Transverse colon (tissue), 4 donors: Measurements from ENCODE around the gene CELSR1. TPM values are rescaled to one million over a fixed set of nuclear protein-coding genes. Genes with fewer than 3 reads are reported as not detected.

Experiments
- DNase-seq: peaks from one replicate; pipeline ENCODE4 v3.0.0-alpha.2; 2019
- H3K27ac ChIP-seq, 4 donors: fragments of 200-600 bp; sonication (generic); 2 replicates each; pipeline ENCODE4 v1.5.1; 2016 to 2018; ENCODE audit warnings: inconsistent platforms in 4 of 4
- H3K27me3 ChIP-seq: fragments of 200-600 bp; sonication (generic); 2 replicates; pipeline ENCODE4 v1.5.1; 2017; ENCODE audit warnings: inconsistent platforms
- H3K36me3 ChIP-seq, 4 donors: fragments of 200-600 bp; sonication (generic); 2 replicates each; pipeline ENCODE4 v1.5.1; 2017 to 2019; ENCODE audit warnings: inconsistent platforms in 4 of 4
- H3K4me1 ChIP-seq, 4 donors: fragments of 200-600 bp; sonication (generic); 2 replicates each; pipeline ENCODE4 v1.5.1; 2017 to 2020; ENCODE audit warnings: inconsistent platforms in 4 of 4
- H3K4me3 ChIP-seq, 4 donors: fragments of 200-600 bp; sonication (generic); 1 replicate in 1 of 4; 2 replicates in 3 of 4; pipeline versions ENCODE4 v1.5.1 to v1.6.1; 2017 to 2019; ENCODE audit warnings: inconsistent platforms in 4 of 4
- H3K9me3 ChIP-seq, 2 donors: fragments of 200-600 bp; sonication (generic); 2 replicates each; pipeline ENCODE4 v1.5.1; 2017 to 2019; ENCODE audit warnings: inconsistent platforms in 2 of 2
- CTCF ChIP-seq, 5 experiments: fragments of 200-600 bp in 3 of 5; fragments of 450-650 bp in 2 of 5; sonication (generic) in 3 of 5; IDR thresholded peaks; 1 replicate in 2 of 5; 2 replicates in 3 of 5; pipeline ENCODE4 v1.5.1; 2016 to 2017; ENCODE audit warnings: antibody characterized with exemption in 5 of 5, inconsistent platforms in 3 of 5, mild to moderate bottlenecking in 2 of 5, moderate library complexity in 1 of 5
- EP300 ChIP-seq: sonication (generic); formaldehyde crosslinking; IDR thresholded peaks from one replicate; pipeline ENCODE4 v1.6.1; 2017; ENCODE audit warnings: antibody characterized with exemption, low read depth
- POLR2A ChIP-seq: fragments of 450-650 bp; IDR thresholded peaks from one replicate; pipeline ENCODE4 v1.6.1; 2016; ENCODE audit warnings: antibody characterized with exemption, mild to moderate bottlenecking, moderate library complexity
- POLR2AphosphoS5 ChIP-seq, 3 donors: sonication (generic); formaldehyde crosslinking; IDR thresholded peaks; one replicate each; pipeline ENCODE4 v1.6.1; 2016; ENCODE audit warnings: antibody characterized with exemption in 3 of 3
- WGBS, 2 donors: methylation state at CpG; one replicate each; pipeline ENCODE4 v1.1.5; 2018; ENCODE audit warnings: low coverage in 1 of 2; 5-methylcytosine and 5-hydroxymethylcytosine counted together
- in situ Hi-C, 4 donors: fragments of 200-750 bp; cut with MboI; loops; one replicate each; pipeline versions ENCODE4 v1.15.0 to v1.15.1; 2017; ENCODE audit warnings: low sequenced_read_pairs in 3 of 4, low pct_ligation_motif_present in 1 of 4, low pct_unique_long_range_greater_than_20kb in 1 of 4
- intact Hi-C: fragments of 100-400 bp; cut with DNase I; formaldehyde crosslinking; loops from one replicate; pipeline ENCODE4 v1.15.1; 2023; ENCODE audit warnings: low total_unique reads
- total RNA-seq, 4 donors: library from RNA; depleted of rRNA; stranded (reverse); fragments of >200 nt; gene quantifications; one replicate each; pipeline ENCODE4 v1.1.0, GENCODE V29; 2016

The CELSR1 gene
- total RNA-seq, 4 donors from 2014 or later, result 0.96 to 2.5 (median 1.4) TPM

GRCh38 chr22:46509416-46510089 is 27.9 kb downstream of the CELSR1 start:
- no peak for TF ChIP-seq POLR2A
- no peak for TF ChIP-seq CTCF (IDR thresholded peaks at IDR 0.05)
- no peak for TF ChIP-seq EP300
- TF ChIP-seq POLR2AphosphoS5 (IDR thresholded peaks at IDR 0.05), result no peak
- H3K27me3 ChIP-seq, result no peaks in the 10 kb centered on the region
- intact Hi-C loops, result no loop called here
- no peak for DNase-seq
- H3K4me3 ChIP-seq, result no peak overlapping the region
- no peak overlapping the region for H3K27ac ChIP-seq
- no peaks in the 10 kb centered on the region for H3K4me1 ChIP-seq
- no peaks in the 10 kb centered on the region for H3K9me3 ChIP-seq
- no peaks in the 10 kb centered on the region for H3K36me3 ChIP-seq
- WGBS, 2 donors, result 94% methylated on average over 16 of the region's 16 CpGs; no CpG with 5 or more reads in 1 of the 2 donors
- in situ Hi-C loops, result no loop called here

- Histone ChIP-seq H3K4me1 (no peaks in the 10 kb centered on the region), H3K9me3 (no peaks in the 10 kb centered on the region), H3K27ac (no peak overlapping the region), H3K27me3 (no peaks in the 10 kb centered on the region), H3K36me3 (no peaks in the 10 kb centered on the region), H3K4me3 (no peak overlapping the region)
- 68% methylated on average over 20 of the region's 20 CpGs; no CpG with 5 or more reads in 1 of the 2 donors for WGBS, 2 donors
- no peak for TF ChIP-seq CTCF (IDR thresholded peaks at IDR 0.05)
- no peak for TF ChIP-seq POLR2A
- no peak for TF ChIP-seq EP300
- no peak for TF ChIP-seq POLR2AphosphoS5 (IDR thresholded peaks at IDR 0.05)
- intact Hi-C loops (no loop called here), in situ Hi-C loops (no loop called here)
- no peak for DNase-seq
Measured at GRCh38 chr22:46508491-46508999, 28.9 kb downstream of the CELSR1 start.

GRCh38 chr22:46507451-46508425 is 29.7 kb downstream of the CELSR1 start:
- intact Hi-C loops, result no loop called here
- H3K4me3 ChIP-seq, result no peak overlapping the region
- H3K9me3 ChIP-seq, result no peaks in the 10 kb centered on the region
- no peak for DNase-seq
- H3K36me3 ChIP-seq, result no peaks in the 10 kb centered on the region
- no peak for TF ChIP-seq CTCF (IDR thresholded peaks at IDR 0.05)
- TF ChIP-seq EP300, result no peak
- TF ChIP-seq POLR2AphosphoS5 (IDR thresholded peaks at IDR 0.05), result no peak
- TF ChIP-seq POLR2A, result no peak
- H3K4me1 ChIP-seq, result no peaks in the 10 kb centered on the region
- no peaks in the 10 kb centered on the region for H3K27me3 ChIP-seq
- WGBS, 2 donors, result 70% methylated on average over 33 of the region's 34 CpGs; no CpG with 5 or more reads in 1 of the 2 donors
- in situ Hi-C loops, result no loop called here
- no peak overlapping the region for H3K27ac ChIP-seq

- DNase-seq, result no peak
- in situ Hi-C loops, result no loop called here
Measured at GRCh38 chr22:46504584-46504983, 32.8 kb downstream of the CELSR1 start.

More at GRCh38 chr22:46504584-46504983, 32.8 kb downstream of the CELSR1 start:
- TF ChIP-seq EP300 (no peak), POLR2AphosphoS5 (IDR thresholded peaks at IDR 0.05) (no peak), CTCF (IDR thresholded peaks at IDR 0.05) (no peak), POLR2A (no peak)
- Histone ChIP-seq H3K36me3 (no peaks in the 10 kb centered on the region), H3K4me1 (no peaks in the 10 kb centered on the region), H3K27ac (no peak overlapping the region), H3K4me3 (no peak overlapping the region), H3K27me3 (peaks cover 7% of the 10 kb centered on the region), H3K9me3 (no peaks in the 10 kb centered on the region)
- intact Hi-C loops, result no loop called here
- WGBS, 2 donors, result 47 to 78% methylated on average over 3 to 4 of the region's 4 CpGs
